Vagina (tissue), 2 donors: Measurements from ENCODE around the gene ZNF419.
"Not testable (repeated sequence)": the region's sequence is repeated elsewhere in the genome, so short reads cannot be mapped to it uniquely, and the experiment has no call there.

Experiments used
- POLR2A ChIP-seq, 2 donors: fragments of 450-650 bp; IDR thresholded peaks; one replicate each; pipeline ENCODE4 v1.6.1; 2017; ENCODE audit warnings: antibody characterized with exemption in 2 of 2, mild to moderate bottlenecking in 2 of 2, moderate library complexity in 2 of 2
- POLR2AphosphoS5 ChIP-seq, 2 donors: sonication (generic); formaldehyde crosslinking; IDR thresholded peaks; one replicate each; pipeline ENCODE4 v1.9.0; 2017; ENCODE audit warnings: antibody characterized with exemption in 2 of 2, mild to moderate bottlenecking in 2 of 2, low read depth in 1 of 2; ENCODE audit not compliant: insufficient read depth in 1 of 2
- TF ChIP-seq, protein P1 (sequence below), 3 experiments: fragments of 450-650 bp in 2 of 3; fragments of 200-600 bp in 1 of 3; sonication (generic) in 1 of 3; IDR thresholded peaks; one replicate each; pipeline ENCODE4 v1.5.1; 2017 to 2019; ENCODE audit warnings: antibody characterized with exemption in 3 of 3, mild to moderate bottlenecking in 2 of 3, moderate library complexity in 2 of 3

DNA sequence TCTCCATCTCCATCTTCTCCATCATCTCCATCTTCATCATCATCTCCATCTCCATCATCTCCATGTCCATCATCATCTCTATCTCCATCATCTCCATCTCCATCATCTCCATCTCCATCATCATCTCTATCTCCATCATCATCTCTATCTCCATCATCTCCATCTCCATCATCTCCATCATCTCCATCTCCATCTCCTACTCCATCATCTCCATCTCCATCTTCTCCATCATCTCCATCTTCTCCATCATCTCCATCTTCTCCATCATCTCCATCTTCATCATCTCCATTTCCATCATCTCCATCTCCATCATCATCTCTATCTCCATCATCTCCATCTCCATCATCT, 11.8 kb downstream of the ZNF419 start:
- not testable (repeated sequence) for TF ChIP-seq POLR2A (IDR thresholded peaks at IDR 0.05); POLR2AphosphoS5 (IDR thresholded peaks at IDR 0.05; ENCODE audit: insufficient read depth in 1 of 2, low read depth in 1 of 2)
- TF ChIP-seq, protein P1, sequence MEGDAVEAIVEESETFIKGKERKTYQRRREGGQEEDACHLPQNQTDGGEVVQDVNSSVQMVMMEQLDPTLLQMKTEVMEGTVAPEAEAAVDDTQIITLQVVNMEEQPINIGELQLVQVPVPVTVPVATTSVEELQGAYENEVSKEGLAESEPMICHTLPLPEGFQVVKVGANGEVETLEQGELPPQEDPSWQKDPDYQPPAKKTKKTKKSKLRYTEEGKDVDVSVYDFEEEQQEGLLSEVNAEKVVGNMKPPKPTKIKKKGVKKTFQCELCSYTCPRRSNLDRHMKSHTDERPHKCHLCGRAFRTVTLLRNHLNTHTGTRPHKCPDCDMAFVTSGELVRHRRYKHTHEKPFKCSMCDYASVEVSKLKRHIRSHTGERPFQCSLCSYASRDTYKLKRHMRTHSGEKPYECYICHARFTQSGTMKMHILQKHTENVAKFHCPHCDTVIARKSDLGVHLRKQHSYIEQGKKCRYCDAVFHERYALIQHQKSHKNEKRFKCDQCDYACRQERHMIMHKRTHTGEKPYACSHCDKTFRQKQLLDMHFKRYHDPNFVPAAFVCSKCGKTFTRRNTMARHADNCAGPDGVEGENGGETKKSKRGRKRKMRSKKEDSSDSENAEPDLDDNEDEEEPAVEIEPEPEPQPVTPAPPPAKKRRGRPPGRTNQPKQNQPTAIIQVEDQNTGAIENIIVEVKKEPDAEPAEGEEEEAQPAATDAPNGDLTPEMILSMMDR (IDR thresholded peaks at IDR 0.05) = not testable (repeated sequence)
